ENCODE data around the gene TMEM125. TPM values are rescaled to one million over a fixed set of nuclear protein-coding genes. Genes with fewer than 3 reads are reported as not detected.

The TMEM125 gene
- total RNA-seq, 1 donor from 2014 or later: 0.64 TPM

DNA sequence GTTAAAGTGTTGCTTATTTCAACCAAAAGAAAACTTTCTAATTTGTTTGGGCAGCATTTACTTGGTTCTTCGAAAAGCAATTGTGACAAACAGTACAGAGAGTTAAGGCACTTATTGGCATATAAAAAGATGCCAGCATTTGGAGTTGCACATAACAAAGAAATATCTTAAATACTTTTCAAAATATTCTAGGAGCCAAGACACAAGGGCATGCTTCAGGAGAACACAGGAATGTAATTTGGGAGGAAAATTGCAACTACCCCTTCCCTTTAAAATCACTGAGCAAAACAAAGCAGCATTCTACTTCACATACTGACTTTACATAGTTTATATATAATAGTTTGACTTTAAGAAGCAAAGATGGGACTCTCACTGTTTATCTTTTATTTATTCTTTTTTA, 26.4 kb downstream of the TMEM125 start:
- peaks cover 11% of the 10 kb centered on the region for H3K4me1 Mint-ChIP-seq (ENCODE audit: low read depth, unreplicated experiment)
- no peaks in the 10 kb centered on the region for H3K79me2 ChIP-seq (ENCODE audit: insufficient read depth, low read length)

DNA sequence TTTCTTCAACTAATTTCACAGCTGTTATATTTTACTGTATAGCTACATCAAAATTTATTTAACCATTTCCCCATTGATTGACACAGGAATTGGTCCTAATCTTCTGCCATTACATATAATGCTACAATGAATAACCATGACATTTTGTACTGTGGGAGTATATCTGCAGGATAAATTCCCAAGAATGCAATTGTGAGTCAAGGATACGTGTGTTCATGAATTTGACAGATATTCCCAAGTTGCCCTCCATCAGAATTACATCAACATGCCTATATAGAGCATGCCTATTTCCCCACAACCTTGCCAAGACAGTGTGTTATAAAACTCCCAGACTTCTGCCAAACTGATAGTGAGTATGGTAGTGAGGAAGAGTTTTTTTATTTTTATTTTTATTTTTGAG, 28.3 kb downstream of the TMEM125 start:
- no peaks in the 10 kb centered on the region for H3K79me2 ChIP-seq (ENCODE audit: insufficient read depth, low read length)
- H2AFZ ChIP-seq (ENCODE audit: low read depth, low read length): no peak overlapping the region
- peaks cover 16% of the 10 kb centered on the region for H3K4me1 Mint-ChIP-seq (ENCODE audit: low read depth, unreplicated experiment)
- H3K9me3 Mint-ChIP-seq (ENCODE audit: unreplicated experiment): no peaks in the 10 kb centered on the region
- no peak overlapping the region for H3K9ac ChIP-seq (ENCODE audit: low read length)
- FAIRE-seq (no peak), DNase-seq (ENCODE audit: low read depth) (no peak)
- H3K36me3 ChIP-seq (ENCODE audit: insufficient read depth, low read length): no peaks in the 10 kb centered on the region
- H3K4me3 ChIP-seq (ENCODE audit: insufficient read depth, low read depth, low read length): no peak overlapping the region
- H3K27ac ChIP-seq (ENCODE audit: low read depth, low read length): no peak overlapping the region
- TF ChIP-seq EZH2 (IDR thresholded peaks at IDR 0.05; ENCODE audit: insufficient read depth, low read length): no peak
- TF ChIP-seq, protein P1, sequence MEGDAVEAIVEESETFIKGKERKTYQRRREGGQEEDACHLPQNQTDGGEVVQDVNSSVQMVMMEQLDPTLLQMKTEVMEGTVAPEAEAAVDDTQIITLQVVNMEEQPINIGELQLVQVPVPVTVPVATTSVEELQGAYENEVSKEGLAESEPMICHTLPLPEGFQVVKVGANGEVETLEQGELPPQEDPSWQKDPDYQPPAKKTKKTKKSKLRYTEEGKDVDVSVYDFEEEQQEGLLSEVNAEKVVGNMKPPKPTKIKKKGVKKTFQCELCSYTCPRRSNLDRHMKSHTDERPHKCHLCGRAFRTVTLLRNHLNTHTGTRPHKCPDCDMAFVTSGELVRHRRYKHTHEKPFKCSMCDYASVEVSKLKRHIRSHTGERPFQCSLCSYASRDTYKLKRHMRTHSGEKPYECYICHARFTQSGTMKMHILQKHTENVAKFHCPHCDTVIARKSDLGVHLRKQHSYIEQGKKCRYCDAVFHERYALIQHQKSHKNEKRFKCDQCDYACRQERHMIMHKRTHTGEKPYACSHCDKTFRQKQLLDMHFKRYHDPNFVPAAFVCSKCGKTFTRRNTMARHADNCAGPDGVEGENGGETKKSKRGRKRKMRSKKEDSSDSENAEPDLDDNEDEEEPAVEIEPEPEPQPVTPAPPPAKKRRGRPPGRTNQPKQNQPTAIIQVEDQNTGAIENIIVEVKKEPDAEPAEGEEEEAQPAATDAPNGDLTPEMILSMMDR (IDR thresholded peaks at IDR 0.05; ENCODE audit: insufficient read depth, low read depth, low read length): no peak
- H4K20me1 ChIP-seq (ENCODE audit: insufficient read depth, low read length): no peaks in the 10 kb centered on the region
- peaks cover 7% of the 10 kb centered on the region for H3K27me3 Mint-ChIP-seq (ENCODE audit: low read depth, unreplicated experiment)
- H3K27me3 ChIP-seq (ENCODE audit: insufficient read depth, low read length): no peaks in the 10 kb centered on the region
- H3K4me1 ChIP-seq (ENCODE audit: insufficient read depth, low read length): peaks cover 11% of the 10 kb centered on the region
- H3K36me3 Mint-ChIP-seq (ENCODE audit: low read depth, unreplicated experiment): no peaks in the 10 kb centered on the region
- H3K4me3 Mint-ChIP-seq (ENCODE audit: unreplicated experiment): no peak overlapping the region
- H3K9me3 ChIP-seq (ENCODE audit: insufficient read depth, low read depth, low read length): no peaks in the 10 kb centered on the region
- H3K4me2 ChIP-seq (ENCODE audit: low read length): no peak overlapping the region
- no peak overlapping the region for H3K27ac Mint-ChIP-seq (ENCODE audit: unreplicated experiment)

More for the DNA sequence above, 26.4 kb downstream of the TMEM125 start:
- DNase-seq (ENCODE audit: low read depth): peak; percentile 16
- no peak for TF ChIP-seq EZH2 (IDR thresholded peaks at IDR 0.05; ENCODE audit: insufficient read depth, low read length)
- TF ChIP-seq, protein P1 (IDR thresholded peaks at IDR 0.05; ENCODE audit: insufficient read depth, low read depth, low read length): no peak
- H3K9ac ChIP-seq (ENCODE audit: low read length): no peak overlapping the region
- Mint-ChIP-seq H3K9me3 (ENCODE audit: unreplicated experiment) (no peaks in the 10 kb centered on the region), H3K27me3 (ENCODE audit: low read depth, unreplicated experiment) (peaks cover 8% of the 10 kb centered on the region), H3K27ac (ENCODE audit: unreplicated experiment) (no peak overlapping the region), H3K36me3 (ENCODE audit: low read depth, unreplicated experiment) (no peaks in the 10 kb centered on the region), H3K4me3 (ENCODE audit: unreplicated experiment) (no peak overlapping the region)
- H2AFZ ChIP-seq (ENCODE audit: low read depth, low read length): no peak overlapping the region
- peaks cover 11% of the 10 kb centered on the region for H3K4me1 ChIP-seq (ENCODE audit: insufficient read depth, low read length)
- no peaks in the 10 kb centered on the region for H3K9me3 ChIP-seq (ENCODE audit: insufficient read depth, low read depth, low read length)
- H3K4me2 ChIP-seq (ENCODE audit: low read length): no peak overlapping the region
- no peaks in the 10 kb centered on the region for H4K20me1 ChIP-seq (ENCODE audit: insufficient read depth, low read length)
- no peak overlapping the region for H3K4me3 ChIP-seq (ENCODE audit: insufficient read depth, low read depth, low read length)
- FAIRE-seq: no peak
- no peak overlapping the region for H3K27ac ChIP-seq (ENCODE audit: low read depth, low read length)
- H3K27me3 ChIP-seq (ENCODE audit: insufficient read depth, low read length): no peaks in the 10 kb centered on the region
- no peaks in the 10 kb centered on the region for H3K36me3 ChIP-seq (ENCODE audit: insufficient read depth, low read length)

DNA sequence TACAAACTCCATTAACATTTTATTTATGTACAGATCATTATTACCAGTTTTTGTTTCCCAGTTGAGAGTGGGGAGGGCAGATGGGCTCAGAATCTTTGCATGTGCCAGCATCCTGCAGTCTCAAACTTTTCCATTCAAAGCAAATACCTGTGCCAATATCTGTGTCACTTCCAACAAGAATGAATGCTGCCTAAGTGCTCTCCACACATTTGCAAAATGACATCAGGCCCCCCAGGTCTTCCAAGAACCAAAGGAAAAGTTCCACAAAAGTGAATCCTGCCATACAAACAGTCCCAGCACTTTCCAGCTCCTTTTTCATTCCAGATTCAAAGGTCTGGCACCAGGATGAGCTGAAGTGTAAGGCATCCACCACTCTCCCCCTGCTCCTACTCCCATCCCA, 29.3 kb downstream of the TMEM125 start:
- no peak overlapping the region for H3K4me3 Mint-ChIP-seq (ENCODE audit: unreplicated experiment)
- TF ChIP-seq EZH2 (IDR thresholded peaks at IDR 0.05; ENCODE audit: insufficient read depth, low read length): no peak
- TF ChIP-seq, protein P1 (IDR thresholded peaks at IDR 0.05; ENCODE audit: insufficient read depth, low read depth, low read length): no peak
- H3K4me1 Mint-ChIP-seq (ENCODE audit: low read depth, unreplicated experiment): peaks cover 20% of the 10 kb centered on the region
- H3K27me3 Mint-ChIP-seq (ENCODE audit: low read depth, unreplicated experiment): peaks cover 5% of the 10 kb centered on the region
- H3K9me3 Mint-ChIP-seq (ENCODE audit: unreplicated experiment): no peaks in the 10 kb centered on the region
- no peak overlapping the region for H3K27ac ChIP-seq (ENCODE audit: low read depth, low read length)
- no peaks in the 10 kb centered on the region for H3K9me3 ChIP-seq (ENCODE audit: insufficient read depth, low read depth, low read length)
- H3K27ac Mint-ChIP-seq (ENCODE audit: unreplicated experiment): no peak overlapping the region
- no peaks in the 10 kb centered on the region for H3K36me3 Mint-ChIP-seq (ENCODE audit: low read depth, unreplicated experiment)
- no peak for FAIRE-seq
- H3K4me3 ChIP-seq (ENCODE audit: insufficient read depth, low read depth, low read length): no peak overlapping the region
- no peaks in the 10 kb centered on the region for H3K27me3 ChIP-seq (ENCODE audit: insufficient read depth, low read length)
- no peaks in the 10 kb centered on the region for H3K79me2 ChIP-seq (ENCODE audit: insufficient read depth, low read length)
- H4K20me1 ChIP-seq (ENCODE audit: insufficient read depth, low read length): no peaks in the 10 kb centered on the region
- no peak overlapping the region for H3K4me2 ChIP-seq (ENCODE audit: low read length)
- H3K4me1 ChIP-seq (ENCODE audit: insufficient read depth, low read length): peaks cover 11% of the 10 kb centered on the region
- H2AFZ ChIP-seq (ENCODE audit: low read depth, low read length): no peak overlapping the region
- no peak overlapping the region for H3K9ac ChIP-seq (ENCODE audit: low read length)
- no peaks in the 10 kb centered on the region for H3K36me3 ChIP-seq (ENCODE audit: insufficient read depth, low read length)
- no peak for DNase-seq (ENCODE audit: low read depth)
